Measurements from ENCODE around the gene PRR18.

PRR18 gene

DNA sequence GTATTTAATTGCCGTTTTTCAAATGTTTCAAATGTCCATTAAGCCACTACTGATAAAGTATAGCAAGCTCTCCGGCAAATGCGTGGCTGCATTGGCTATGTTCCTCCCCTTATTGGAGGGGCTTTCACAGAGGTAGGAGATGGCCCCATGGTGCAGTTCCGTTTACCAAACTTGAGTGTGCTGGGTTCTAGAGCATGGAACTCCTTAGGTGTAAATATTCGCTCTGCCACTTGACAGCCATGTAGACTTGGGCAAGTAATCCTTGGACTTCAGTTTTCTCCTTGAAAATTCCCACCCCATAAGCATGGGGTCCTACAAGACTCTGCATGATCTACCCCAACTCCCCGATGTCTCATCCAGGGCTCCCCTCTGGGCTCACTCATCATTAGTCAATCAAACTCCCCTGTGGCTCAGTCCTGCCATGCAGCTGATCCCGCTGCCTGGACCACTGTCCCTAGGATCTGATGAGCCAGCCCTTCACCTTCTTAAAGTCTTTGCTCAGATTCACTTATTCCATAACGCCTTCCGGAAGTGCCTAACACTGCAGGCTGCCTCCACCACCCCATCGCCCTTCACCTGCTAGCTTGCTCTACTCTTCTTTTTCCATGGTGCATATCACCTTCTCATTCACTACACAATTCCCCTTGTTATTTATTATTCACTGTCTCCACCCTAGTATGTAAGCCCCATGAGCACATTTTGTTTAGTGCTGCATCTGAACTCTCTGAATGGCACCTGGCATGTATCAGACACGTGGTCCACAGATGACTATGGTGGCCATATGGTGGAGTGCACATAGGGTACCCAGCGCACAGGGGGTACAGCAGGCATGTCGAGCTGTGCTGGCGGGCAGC is 18.8 kb downstream of the PRR18 start:
- Histone ChIP-seq H3K4me1 (ENCODE audit: insufficient read depth, low read length) (peaks cover 9% of the 10 kb centered on the region), H3K9me3 (ENCODE audit: low read length) (peaks cover 3% of the 10 kb centered on the region), H3K36me3 (ENCODE audit: insufficient read depth, low read length) (no peaks in the 10 kb centered on the region), H2AFZ (ENCODE audit: low read depth, low read length) (no peak overlapping the region), H3K4me3 (ENCODE audit: low read length) (no peak overlapping the region), H3K27me3 (ENCODE audit: insufficient read depth, low read length) (peaks cover 6% of the 10 kb centered on the region)

DNA sequence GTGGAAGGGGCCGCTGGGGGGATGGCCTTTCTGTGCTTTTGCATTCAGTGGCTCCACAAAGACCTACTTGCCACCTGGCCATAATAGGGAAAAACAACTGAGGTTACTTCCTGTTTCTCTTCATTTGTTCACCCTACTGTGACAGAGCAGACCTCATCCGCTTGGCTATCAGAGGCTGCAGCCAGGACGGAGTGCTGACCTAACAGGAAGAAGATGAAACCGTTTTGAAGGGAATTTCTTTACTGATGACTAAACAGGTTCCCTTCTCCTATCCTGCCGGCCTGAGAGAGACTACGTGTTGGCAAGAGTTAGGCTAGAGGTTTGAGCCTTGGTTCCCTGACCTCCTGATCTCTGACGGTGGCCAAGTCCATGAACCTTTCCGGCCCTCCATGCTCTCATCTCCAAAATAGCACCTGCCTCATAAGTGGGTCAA is 21.3 kb downstream of the PRR18 start:
- H2AFZ ChIP-seq (ENCODE audit: low read depth, low read length): no peak overlapping the region
- no peaks in the 10 kb centered on the region for H3K36me3 ChIP-seq (ENCODE audit: insufficient read depth, low read length)
- H3K4me1 ChIP-seq (ENCODE audit: insufficient read depth, low read length): peaks cover 11% of the 10 kb centered on the region
- H3K4me3 ChIP-seq (ENCODE audit: low read length): no peak overlapping the region
- peaks cover 4% of the 10 kb centered on the region for H3K27me3 ChIP-seq (ENCODE audit: insufficient read depth, low read length)
- peaks cover 2% of the 10 kb centered on the region for H3K9me3 ChIP-seq (ENCODE audit: low read length)

DNA sequence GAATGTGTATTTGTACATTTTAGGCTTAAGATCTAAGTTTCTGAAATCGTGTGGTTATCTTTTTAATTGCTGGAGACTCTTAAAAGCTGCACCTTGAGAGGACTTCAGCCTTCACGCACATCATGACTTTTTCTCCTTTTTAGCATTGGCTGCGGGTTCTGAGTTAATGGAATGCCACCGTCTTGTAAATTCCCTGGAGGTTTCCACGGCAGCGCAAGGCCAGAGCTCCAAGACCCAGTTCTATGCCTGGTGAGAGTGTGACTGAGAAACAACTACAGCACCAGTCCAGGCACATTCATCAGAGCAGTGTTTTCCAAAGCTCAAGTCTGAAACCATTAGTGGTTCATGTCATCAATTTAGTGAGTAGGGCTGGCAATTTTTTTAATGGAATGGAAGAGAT is 23.0 kb downstream of the PRR18 start:
- no peaks in the 10 kb centered on the region for H3K9me3 ChIP-seq (ENCODE audit: low read length)
- H3K36me3 ChIP-seq (ENCODE audit: insufficient read depth, low read length): no peaks in the 10 kb centered on the region
- peaks cover 2% of the 10 kb centered on the region for H3K27me3 ChIP-seq (ENCODE audit: insufficient read depth, low read length)
- H3K4me3 ChIP-seq (ENCODE audit: low read length): no peak overlapping the region
- H3K4me1 ChIP-seq (ENCODE audit: insufficient read depth, low read length): peaks cover 11% of the 10 kb centered on the region
- no peak overlapping the region for H2AFZ ChIP-seq (ENCODE audit: low read depth, low read length)

DNA sequence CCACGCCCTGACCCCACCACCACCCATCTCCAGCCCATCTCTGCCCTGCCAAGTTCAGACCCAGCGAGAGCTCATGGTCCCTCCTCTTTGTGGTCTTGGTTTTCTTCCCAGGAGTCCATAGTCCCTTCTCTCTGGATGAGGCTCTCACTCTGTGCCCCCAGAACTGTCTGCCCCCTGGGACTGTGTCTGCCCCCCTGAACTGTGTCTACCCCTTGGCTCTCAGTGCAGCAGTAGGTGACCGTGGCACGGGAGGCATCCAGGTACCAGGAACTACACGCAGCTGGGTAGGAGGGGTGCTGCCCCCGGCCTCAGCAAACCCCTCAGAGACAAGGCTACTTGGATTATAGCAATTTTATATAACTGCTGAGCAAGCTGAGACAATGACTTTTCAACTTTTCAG is 23.6 kb downstream of the PRR18 start:
- Histone ChIP-seq H2AFZ (ENCODE audit: low read depth, low read length) (no peak overlapping the region), H3K27me3 (ENCODE audit: insufficient read depth, low read length) (peaks cover 2% of the 10 kb centered on the region), H3K4me1 (ENCODE audit: insufficient read depth, low read length) (peaks cover 11% of the 10 kb centered on the region), H3K36me3 (ENCODE audit: insufficient read depth, low read length) (no peaks in the 10 kb centered on the region), H3K4me3 (ENCODE audit: low read length) (no peak overlapping the region), H3K9me3 (ENCODE audit: low read length) (no peaks in the 10 kb centered on the region)

DNA sequence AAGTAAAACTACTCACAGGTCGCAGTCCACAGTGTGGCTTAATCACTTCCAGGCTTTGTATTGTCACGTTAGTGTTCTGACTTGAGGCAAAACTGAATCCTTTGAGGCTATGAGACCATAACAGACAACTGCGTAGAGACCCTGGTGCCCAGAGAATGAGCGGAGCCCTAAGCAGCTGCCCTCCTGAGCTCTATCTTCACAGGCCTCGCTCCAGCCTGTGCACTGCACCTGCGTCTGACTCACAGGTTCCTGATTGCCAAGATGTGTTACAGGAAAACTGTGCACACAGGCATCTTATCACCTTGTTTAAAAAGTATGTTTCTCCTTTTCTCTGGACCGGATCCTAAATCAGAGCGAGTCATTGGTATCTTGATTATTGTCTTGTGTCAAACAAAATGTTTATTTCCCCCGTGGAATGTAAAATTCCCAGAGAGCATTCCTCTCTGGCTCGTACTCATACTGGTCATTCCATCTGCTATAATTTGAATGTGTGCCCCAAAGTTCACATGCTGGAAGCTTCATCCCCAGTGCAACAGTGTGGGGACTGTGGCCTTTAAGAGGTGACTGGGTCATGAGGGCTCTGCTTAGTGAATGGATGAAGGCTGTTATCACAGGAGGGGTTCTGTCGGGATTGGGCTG is 25.7 kb downstream of the PRR18 start:
- H3K27me3 ChIP-seq (ENCODE audit: insufficient read depth, low read length): peaks cover 2% of the 10 kb centered on the region
- H3K36me3 ChIP-seq (ENCODE audit: insufficient read depth, low read length): no peaks in the 10 kb centered on the region
- H3K9me3 ChIP-seq (ENCODE audit: low read length): no peaks in the 10 kb centered on the region
- H3K4me1 ChIP-seq (ENCODE audit: insufficient read depth, low read length): peaks cover 11% of the 10 kb centered on the region
- H3K4me3 ChIP-seq (ENCODE audit: low read length): no peak overlapping the region
- H2AFZ ChIP-seq (ENCODE audit: low read depth, low read length): no peak overlapping the region

DNA sequence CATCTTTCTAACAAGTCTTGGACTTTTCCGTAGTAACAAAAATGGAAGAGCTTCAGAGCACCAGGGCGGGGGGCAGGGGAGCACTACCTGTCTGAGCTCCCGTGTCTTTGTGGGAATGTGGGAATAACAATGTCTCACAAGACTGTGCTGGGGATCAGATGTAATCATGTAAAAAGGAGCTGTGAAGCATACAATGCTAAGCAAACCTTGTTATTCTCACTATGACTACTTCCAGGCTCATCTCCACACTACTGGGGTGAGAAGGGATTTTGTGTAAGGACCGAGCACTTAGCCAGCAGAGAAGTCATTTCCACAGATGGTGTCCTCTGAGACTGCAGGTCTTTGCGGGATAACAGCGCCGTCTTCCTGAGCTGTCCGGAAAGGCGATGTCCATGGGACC is 27.1 kb downstream of the PRR18 start:
- H3K4me1 ChIP-seq (ENCODE audit: insufficient read depth, low read length): peaks cover 17% of the 10 kb centered on the region
- H3K4me3 ChIP-seq (ENCODE audit: low read length): no peak overlapping the region
- no peak overlapping the region for H2AFZ ChIP-seq (ENCODE audit: low read depth, low read length)
- H3K9me3 ChIP-seq (ENCODE audit: low read length): no peaks in the 10 kb centered on the region
- H3K27me3 ChIP-seq (ENCODE audit: insufficient read depth, low read length): peaks cover 2% of the 10 kb centered on the region
- H3K36me3 ChIP-seq (ENCODE audit: insufficient read depth, low read length): no peaks in the 10 kb centered on the region

DNA sequence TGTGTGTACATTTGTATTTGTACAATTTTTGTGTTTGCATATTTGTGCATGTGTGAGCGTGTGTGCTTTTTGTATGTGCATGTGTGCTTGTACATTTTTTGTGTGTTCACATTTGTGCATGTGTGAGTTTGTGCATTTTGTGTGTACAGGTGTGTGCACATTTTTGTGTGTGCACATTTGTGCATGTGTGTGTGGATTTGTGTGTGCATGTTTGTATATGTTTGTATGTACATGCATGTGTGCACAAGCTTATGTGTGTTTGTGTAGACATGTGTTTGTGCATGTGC is 28.9 kb downstream of the PRR18 start:
- Histone ChIP-seq H3K9me3 (ENCODE audit: low read length) (no peaks in the 10 kb centered on the region), H3K4me1 (ENCODE audit: insufficient read depth, low read length) (peaks cover 10% of the 10 kb centered on the region), H2AFZ (ENCODE audit: low read depth, low read length) (no peak overlapping the region), H3K36me3 (ENCODE audit: insufficient read depth, low read length) (no peaks in the 10 kb centered on the region), H3K4me3 (ENCODE audit: low read length) (no peak overlapping the region), H3K27me3 (ENCODE audit: insufficient read depth, low read length) (peaks cover 2% of the 10 kb centered on the region)

DNA sequence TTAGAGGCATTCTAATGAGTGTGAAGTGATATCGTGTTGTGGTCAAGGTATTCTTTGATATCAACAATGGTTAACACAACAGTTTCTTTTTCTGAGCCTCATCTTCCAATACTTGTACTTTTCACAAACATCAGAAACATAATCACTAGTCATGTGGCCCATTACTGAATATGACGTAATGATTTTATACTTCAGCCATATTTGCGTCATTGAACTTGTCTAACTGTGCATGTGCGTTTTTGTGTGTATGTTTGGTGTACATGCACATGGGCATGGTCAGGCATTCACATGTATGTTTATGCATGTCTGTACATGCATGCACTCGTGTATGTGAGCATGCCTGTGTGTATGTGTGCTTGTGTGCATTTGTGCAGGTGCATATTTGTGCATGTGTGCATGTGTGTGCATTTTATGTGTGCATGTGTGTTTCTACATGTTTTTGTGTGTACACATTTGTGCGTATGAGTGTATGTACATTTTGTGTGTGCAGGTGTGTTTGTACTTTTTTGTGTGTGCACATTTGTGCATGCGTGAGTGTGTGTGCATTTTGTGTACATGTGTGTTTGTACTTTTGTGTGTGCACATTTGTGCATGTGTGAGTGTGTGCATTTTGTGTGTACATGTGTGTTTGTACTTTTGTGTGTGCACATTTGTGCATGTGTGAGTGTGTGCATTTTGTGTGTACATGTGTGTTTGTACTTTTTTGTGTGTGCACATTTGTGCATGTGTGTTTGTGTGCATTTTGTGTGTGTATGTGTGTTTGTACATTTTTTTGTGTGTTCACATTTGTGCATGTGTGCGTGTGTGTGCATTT is 29.4 kb downstream of the PRR18 start:
- peaks cover 2% of the 10 kb centered on the region for H3K27me3 ChIP-seq (ENCODE audit: insufficient read depth, low read length)
- H3K36me3 ChIP-seq (ENCODE audit: insufficient read depth, low read length): no peaks in the 10 kb centered on the region
- H3K4me3 ChIP-seq (ENCODE audit: low read length): no peak overlapping the region
- H2AFZ ChIP-seq (ENCODE audit: low read depth, low read length): no peak overlapping the region
- peaks cover 10% of the 10 kb centered on the region for H3K4me1 ChIP-seq (ENCODE audit: insufficient read depth, low read length)
- no peaks in the 10 kb centered on the region for H3K9me3 ChIP-seq (ENCODE audit: low read length)

DNA sequence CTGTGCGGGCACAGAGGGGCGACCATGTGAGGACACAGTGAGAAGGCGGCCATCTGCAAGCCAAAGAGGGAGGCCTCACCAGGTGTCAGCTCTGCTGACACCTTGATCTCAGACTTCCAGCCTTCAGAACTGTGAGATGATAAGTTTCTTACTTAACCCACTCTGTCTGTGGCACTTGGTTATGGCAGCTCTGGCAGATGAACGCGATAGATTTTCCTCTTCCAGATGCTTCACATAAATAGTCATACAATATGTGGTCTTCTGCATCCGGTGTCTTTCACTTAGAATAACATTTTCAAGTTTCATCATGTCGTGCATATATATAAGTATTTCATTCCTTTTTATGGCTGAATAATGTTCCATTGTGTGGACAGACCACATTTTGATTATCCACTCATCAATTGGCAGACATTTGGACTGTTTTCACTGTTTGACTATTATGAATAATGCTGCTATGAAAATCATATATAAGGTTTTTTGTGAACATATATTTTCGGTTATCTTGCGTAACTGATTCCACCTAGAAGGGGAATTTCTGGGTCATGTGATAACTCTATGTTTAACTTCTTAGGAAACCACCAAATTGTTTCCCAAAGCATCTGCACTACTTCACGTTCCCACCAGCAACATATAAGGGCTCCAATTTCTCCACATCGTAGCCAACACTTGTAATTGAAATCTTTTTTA is 30.2 kb downstream of the PRR18 start:
- Histone ChIP-seq H3K9me3 (ENCODE audit: low read length) (no peaks in the 10 kb centered on the region), H3K27me3 (ENCODE audit: insufficient read depth, low read length) (peaks cover 2% of the 10 kb centered on the region), H3K4me1 (ENCODE audit: insufficient read depth, low read length) (peaks cover 10% of the 10 kb centered on the region), H2AFZ (ENCODE audit: low read depth, low read length) (no peak overlapping the region), H3K36me3 (ENCODE audit: insufficient read depth, low read length) (no peaks in the 10 kb centered on the region), H3K4me3 (ENCODE audit: low read length) (no peak overlapping the region)

DNA sequence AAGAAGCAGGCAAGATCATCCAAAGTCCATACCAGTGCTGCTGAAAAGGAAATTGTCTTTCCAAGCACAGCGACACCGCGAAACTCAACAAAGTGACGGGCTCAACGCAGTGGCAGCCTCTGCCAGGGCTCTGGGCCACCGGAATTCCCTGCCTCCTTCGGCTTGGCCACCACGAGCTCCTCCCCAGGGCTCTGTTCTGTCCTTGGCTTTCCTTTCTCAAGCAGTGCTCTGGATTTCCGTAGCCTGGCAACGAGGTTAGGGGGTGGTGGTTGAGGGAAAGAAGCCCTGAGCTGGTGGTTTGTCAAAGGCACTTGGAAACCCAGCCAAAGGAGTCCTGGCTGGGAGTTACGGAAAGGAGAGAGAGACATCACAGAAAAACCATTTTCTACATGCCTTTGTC is 31.2 kb downstream of the PRR18 start:
- Histone ChIP-seq H3K27me3 (ENCODE audit: insufficient read depth, low read length) (peaks cover 2% of the 10 kb centered on the region), H3K4me1 (ENCODE audit: insufficient read depth, low read length) (peaks cover 10% of the 10 kb centered on the region), H3K9me3 (ENCODE audit: low read length) (no peaks in the 10 kb centered on the region), H3K36me3 (ENCODE audit: insufficient read depth, low read length) (no peaks in the 10 kb centered on the region), H3K4me3 (ENCODE audit: low read length) (no peak overlapping the region), H2AFZ (ENCODE audit: low read depth, low read length) (no peak overlapping the region)

DNA sequence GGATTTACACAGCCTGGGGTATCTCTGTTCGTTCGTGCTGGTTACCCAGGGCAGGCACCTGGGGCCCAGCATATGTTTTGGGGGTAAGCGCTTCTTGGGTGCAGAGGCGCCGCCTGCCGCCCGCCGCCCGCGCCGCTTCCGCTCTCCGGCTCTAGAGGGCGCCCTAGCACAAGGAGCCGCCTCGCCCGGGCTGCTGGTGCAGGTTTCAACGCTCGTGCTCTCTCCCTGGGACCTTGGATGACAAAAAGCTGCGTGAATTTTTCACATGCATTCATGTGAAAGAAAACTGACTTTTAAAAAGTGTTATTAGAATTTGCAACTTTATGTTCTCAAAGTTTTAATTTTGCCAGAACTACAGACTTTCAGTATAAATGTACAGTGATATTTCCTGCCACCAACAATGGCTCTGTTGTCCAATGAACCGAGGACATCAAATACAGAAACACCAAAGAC is 32.5 kb downstream of the PRR18 start:
- no peak overlapping the region for H2AFZ ChIP-seq (ENCODE audit: low read depth, low read length)
- H3K9me3 ChIP-seq (ENCODE audit: low read length): no peaks in the 10 kb centered on the region
- peaks cover 10% of the 10 kb centered on the region for H3K4me1 ChIP-seq (ENCODE audit: insufficient read depth, low read length)
- H3K27me3 ChIP-seq (ENCODE audit: insufficient read depth, low read length): no peaks in the 10 kb centered on the region
- H3K36me3 ChIP-seq (ENCODE audit: insufficient read depth, low read length): no peaks in the 10 kb centered on the region
- no peak overlapping the region for H3K4me3 ChIP-seq (ENCODE audit: low read length)

DNA sequence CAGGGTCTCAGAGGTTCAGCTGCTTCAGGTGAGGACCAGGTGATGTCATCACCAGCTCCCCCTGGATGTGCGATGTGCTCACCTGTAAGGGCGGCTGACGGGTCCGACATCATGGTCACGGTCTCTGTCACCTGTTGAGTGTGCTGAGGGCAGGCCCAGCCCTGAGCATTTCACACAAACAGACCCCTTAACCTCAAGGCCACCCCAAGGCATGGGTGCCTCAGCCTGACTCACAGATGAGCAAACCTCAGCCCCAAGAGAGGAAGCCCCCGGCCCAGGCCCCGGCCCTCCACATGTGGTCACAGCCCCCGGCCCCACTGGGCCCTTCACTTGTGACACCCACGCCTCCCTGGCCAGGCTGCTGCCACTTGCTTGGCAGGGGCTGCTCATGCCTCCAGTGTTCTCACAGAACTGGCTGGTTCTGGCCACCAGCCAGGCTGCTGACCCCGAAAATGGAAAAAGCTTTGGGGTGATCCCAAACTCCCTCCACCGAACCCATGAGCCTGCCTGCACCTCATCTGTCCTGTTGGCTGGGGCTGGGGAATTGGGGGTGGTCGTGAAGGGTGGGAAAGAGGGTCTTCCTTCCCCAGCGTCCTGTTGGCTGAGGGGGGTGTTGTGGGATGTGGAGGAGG is 33.3 kb downstream of the PRR18 start:
- no peaks in the 10 kb centered on the region for H3K36me3 ChIP-seq (ENCODE audit: insufficient read depth, low read length)
- H3K27me3 ChIP-seq (ENCODE audit: insufficient read depth, low read length): peaks cover 3% of the 10 kb centered on the region
- no peak overlapping the region for H2AFZ ChIP-seq (ENCODE audit: low read depth, low read length)
- H3K4me3 ChIP-seq (ENCODE audit: low read length): no peak overlapping the region
- no peaks in the 10 kb centered on the region for H3K9me3 ChIP-seq (ENCODE audit: low read length)
- peaks cover 10% of the 10 kb centered on the region for H3K4me1 ChIP-seq (ENCODE audit: insufficient read depth, low read length)
